SK-N-SH treated with all-trans-retinoic acid at 6 μM for 48 hours (cell line): Measurements from ENCODE around the gene TAMM41.
A peak's percentile ranks its signal among the peaks of the same experiment; 100 is the strongest.
"Not testable (repeated sequence)": the region's sequence is repeated elsewhere in the genome, so short reads cannot be mapped to it uniquely, and the experiment has no call there.

Experiments used
- ATAC-seq: fragments of 200-7000 bp; cut with Tn5 transposase; 3 replicates; pipeline ENCODE4 v1.9.1; 2020; ENCODE audit warnings: mild to moderate bottlenecking, moderate library complexity
- ARNTL ChIP-seq: fragments of 450-650 bp; formaldehyde crosslinking; IDR thresholded peaks from 2 replicates; pipeline ENCODE4 v1.5.0; 2020; ENCODE audit warnings: low read depth, mild to moderate bottlenecking, moderate library complexity, borderline replicate concordance
- BACH2 ChIP-seq: fragments of 250-450 bp; sonication (Bioruptor Pico); IDR thresholded peaks from 2 replicates; pipeline ENCODE4 v1.9.0; 2021; ENCODE audit warnings: mild to moderate bottlenecking, borderline replicate concordance
- CREB5 ChIP-seq: fragments of 250-450 bp; sonication (Bioruptor Pico); IDR thresholded peaks from 2 replicates; pipeline ENCODE4 v1.5.1; 2020; ENCODE audit warnings: low read depth, mild to moderate bottlenecking, moderate library complexity
- CSDC2 ChIP-seq: fragments of 250-450 bp; sonication (Bioruptor Pico); IDR thresholded peaks from 2 replicates; pipeline ENCODE4 v1.5.0; 2020; ENCODE audit warnings: mild to moderate bottlenecking, moderate library complexity
- CSRNP3 ChIP-seq: fragments of 250-450 bp; sonication (Bioruptor Pico); IDR thresholded peaks from 2 replicates; pipeline ENCODE4 v1.5.1; 2021; ENCODE audit warnings: mild to moderate bottlenecking, moderate library complexity
- ESRRG ChIP-seq: fragments of 250-450 bp; sonication (Bioruptor Pico); IDR thresholded peaks from 2 replicates; pipeline ENCODE4 v1.6.1; 2021; ENCODE audit warnings: mild to moderate bottlenecking
- GLIS3 ChIP-seq: fragments of 250-450 bp; sonication (Bioruptor Pico); IDR thresholded peaks from 2 replicates; pipeline ENCODE4 v1.5.0; 2020; ENCODE audit warnings: mild to moderate bottlenecking, moderate library complexity
- OSR1 ChIP-seq: fragments of 250-450 bp; sonication (Bioruptor Pico); IDR thresholded peaks from 2 replicates; pipeline ENCODE4 v1.8.0; 2022; ENCODE audit warnings: moderate library complexity, mild to moderate bottlenecking, inconsistent platforms
- POU6F1 ChIP-seq: fragments of 250-450 bp; sonication (Bioruptor Pico); IDR thresholded peaks from 2 replicates; pipeline ENCODE4 v1.8.0; 2021; ENCODE audit warnings: low read depth, mild to moderate bottlenecking, moderate library complexity, borderline replicate concordance
- PPARA ChIP-seq: fragments of 250-450 bp; sonication (Bioruptor Pico); IDR thresholded peaks from 2 replicates; pipeline ENCODE4 v1.5.0; 2020; ENCODE audit warnings: mild to moderate bottlenecking, borderline replicate concordance
- SNAI2 ChIP-seq: fragments of 250-450 bp; sonication (Bioruptor Pico); IDR thresholded peaks from 2 replicates; pipeline ENCODE4 v1.5.0; 2020; ENCODE audit warnings: mild to moderate bottlenecking, moderate library complexity
- TCF4 ChIP-seq: fragments of 250-450 bp; sonication (Bioruptor Pico); IDR thresholded peaks from 2 replicates; pipeline ENCODE4 v1.8.0; 2021; ENCODE audit warnings: mild to moderate bottlenecking, moderate library complexity, borderline replicate concordance
- TOX ChIP-seq: fragments of 250-450 bp; sonication (Bioruptor Pico); IDR thresholded peaks from 2 replicates; pipeline ENCODE4 v1.8.0; 2021; ENCODE audit warnings: mild to moderate bottlenecking, moderate library complexity, borderline replicate concordance
- ZFP3 ChIP-seq: fragments of 250-450 bp; sonication (Bioruptor Pico); IDR thresholded peaks from 2 replicates; pipeline ENCODE4 v1.5.0; 2020; ENCODE audit warnings: mild to moderate bottlenecking, moderate library complexity
- ZFP30 ChIP-seq: fragments of 450-650 bp; formaldehyde crosslinking; IDR thresholded peaks from 2 replicates; pipeline ENCODE4 v1.5.0; 2022; ENCODE audit warnings: mild to moderate bottlenecking, moderate library complexity
- ZNF70 ChIP-seq: fragments of 450-650 bp; formaldehyde crosslinking; IDR thresholded peaks from 2 replicates; pipeline ENCODE4 v1.5.0; 2020; ENCODE audit warnings: mild to moderate bottlenecking, moderate library complexity
- ZNF8 ChIP-seq: fragments of 450-650 bp; formaldehyde crosslinking; IDR thresholded peaks from 2 replicates; pipeline ENCODE4 v1.5.0; 2020; ENCODE audit warnings: mild to moderate bottlenecking, moderate library complexity
- TF ChIP-seq, protein P1 (sequence below): fragments of 250-450 bp; sonication (Bioruptor Pico); IDR thresholded peaks from 2 replicates; pipeline ENCODE4 v1.5.0; 2020; ENCODE audit warnings: mild to moderate bottlenecking, moderate library complexity
- TF ChIP-seq, protein P2 (sequence below): fragments of 250-450 bp; sonication (Bioruptor Pico); IDR thresholded peaks from 2 replicates; pipeline ENCODE4 v1.8.0; 2020; ENCODE audit warnings: mild to moderate bottlenecking, moderate library complexity, borderline replicate concordance

Gene TAMM41, protein sequence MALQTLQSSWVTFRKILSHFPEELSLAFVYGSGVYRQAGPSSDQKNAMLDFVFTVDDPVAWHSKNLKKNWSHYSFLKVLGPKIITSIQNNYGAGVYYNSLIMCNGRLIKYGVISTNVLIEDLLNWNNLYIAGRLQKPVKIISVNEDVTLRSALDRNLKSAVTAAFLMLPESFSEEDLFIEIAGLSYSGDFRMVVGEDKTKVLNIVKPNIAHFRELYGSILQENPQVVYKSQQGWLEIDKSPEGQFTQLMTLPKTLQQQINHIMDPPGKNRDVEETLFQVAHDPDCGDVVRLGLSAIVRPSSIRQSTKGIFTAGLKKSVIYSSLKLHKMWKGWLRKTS

DNA sequence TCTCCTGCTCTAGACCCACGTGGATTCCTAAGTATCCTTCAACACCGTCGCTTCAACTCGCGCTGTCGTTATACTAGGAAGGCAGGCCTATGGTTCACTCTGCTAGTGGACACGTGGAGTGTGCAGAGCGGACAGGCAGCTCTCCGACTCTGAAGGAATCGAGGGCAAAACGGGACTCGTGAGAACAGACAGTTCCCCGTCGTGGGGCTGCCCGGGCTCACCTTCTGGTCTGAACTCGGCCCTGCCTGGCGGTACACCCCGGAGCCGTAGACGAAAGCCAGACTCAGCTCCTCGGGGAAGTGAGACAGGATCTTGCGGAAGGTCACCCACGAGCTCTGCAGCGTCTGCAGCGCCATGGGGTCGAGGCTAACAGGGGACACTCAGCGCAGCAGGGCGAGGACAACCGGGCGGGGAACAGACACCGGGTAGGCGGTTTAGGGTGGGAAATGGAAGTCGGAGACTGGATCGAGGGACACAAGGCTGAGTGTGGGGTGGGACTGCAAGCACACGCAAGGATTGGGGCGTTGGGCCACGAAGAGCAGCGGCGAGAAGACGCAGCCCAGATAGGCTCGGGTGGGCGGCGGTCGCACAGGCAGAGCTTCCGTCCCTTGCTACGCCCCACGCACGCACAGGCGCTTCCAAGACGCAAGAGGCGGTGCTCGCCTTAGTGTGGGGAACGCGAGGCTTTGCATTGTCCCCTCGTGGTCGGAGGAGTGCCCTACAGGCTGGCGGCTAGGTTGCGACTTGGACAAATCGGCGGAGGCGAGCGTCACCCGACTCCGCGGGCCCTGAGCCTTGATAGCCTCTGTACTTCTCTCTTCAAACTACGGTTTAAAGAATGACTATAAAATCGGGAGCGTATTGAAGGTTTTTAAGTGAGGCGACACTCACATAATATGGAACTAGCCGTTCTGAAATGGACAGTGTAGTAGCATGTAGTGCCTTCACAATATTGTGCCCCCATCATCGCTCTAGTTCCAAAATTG, at the start of gene TAMM41:
Gene TAMM41 (minus strand): TSS at position 605 of the 986 bp plus-strand sequence. CDS start 249 bp downstream, at position 356.
- ATAC-seq, result peak; percentile 100
- TF ChIP-seq, protein P1, sequence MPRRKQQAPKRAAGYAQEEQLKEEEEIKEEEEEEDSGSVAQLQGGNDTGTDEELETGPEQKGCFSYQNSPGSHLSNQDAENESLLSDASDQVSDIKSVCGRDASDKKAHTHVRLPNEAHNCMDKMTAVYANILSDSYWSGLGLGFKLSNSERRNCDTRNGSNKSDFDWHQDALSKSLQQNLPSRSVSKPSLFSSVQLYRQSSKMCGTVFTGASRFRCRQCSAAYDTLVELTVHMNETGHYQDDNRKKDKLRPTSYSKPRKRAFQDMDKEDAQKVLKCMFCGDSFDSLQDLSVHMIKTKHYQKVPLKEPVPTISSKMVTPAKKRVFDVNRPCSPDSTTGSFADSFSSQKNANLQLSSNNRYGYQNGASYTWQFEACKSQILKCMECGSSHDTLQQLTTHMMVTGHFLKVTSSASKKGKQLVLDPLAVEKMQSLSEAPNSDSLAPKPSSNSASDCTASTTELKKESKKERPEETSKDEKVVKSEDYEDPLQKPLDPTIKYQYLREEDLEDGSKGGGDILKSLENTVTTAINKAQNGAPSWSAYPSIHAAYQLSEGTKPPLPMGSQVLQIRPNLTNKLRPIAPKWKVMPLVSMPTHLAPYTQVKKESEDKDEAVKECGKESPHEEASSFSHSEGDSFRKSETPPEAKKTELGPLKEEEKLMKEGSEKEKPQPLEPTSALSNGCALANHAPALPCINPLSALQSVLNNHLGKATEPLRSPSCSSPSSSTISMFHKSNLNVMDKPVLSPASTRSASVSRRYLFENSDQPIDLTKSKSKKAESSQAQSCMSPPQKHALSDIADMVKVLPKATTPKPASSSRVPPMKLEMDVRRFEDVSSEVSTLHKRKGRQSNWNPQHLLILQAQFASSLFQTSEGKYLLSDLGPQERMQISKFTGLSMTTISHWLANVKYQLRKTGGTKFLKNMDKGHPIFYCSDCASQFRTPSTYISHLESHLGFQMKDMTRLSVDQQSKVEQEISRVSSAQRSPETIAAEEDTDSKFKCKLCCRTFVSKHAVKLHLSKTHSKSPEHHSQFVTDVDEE (CRISPR knock-in tag), result no peak
- no peak for TF ChIP-seq CSRNP3 (CRISPR knock-in tag)
- no peak for TF ChIP-seq SNAI2 (CRISPR knock-in tag)
- no peak for TF ChIP-seq ARNTL (CRISPR knock-in tag)
- no peak for TF ChIP-seq OSR1 (CRISPR knock-in tag)
- no peak for TF ChIP-seq ZNF8
- TF ChIP-seq PPARA (CRISPR knock-in tag), result no peak
- TF ChIP-seq, protein P2, sequence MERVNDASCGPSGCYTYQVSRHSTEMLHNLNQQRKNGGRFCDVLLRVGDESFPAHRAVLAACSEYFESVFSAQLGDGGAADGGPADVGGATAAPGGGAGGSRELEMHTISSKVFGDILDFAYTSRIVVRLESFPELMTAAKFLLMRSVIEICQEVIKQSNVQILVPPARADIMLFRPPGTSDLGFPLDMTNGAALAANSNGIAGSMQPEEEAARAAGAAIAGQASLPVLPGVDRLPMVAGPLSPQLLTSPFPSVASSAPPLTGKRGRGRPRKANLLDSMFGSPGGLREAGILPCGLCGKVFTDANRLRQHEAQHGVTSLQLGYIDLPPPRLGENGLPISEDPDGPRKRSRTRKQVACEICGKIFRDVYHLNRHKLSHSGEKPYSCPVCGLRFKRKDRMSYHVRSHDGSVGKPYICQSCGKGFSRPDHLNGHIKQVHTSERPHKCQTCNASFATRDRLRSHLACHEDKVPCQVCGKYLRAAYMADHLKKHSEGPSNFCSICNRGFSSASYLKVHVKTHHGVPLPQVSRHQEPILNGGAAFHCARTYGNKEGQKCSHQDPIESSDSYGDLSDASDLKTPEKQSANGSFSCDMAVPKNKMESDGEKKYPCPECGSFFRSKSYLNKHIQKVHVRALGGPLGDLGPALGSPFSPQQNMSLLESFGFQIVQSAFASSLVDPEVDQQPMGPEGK (CRISPR knock-in tag), result no peak
- no peak for TF ChIP-seq GLIS3 (CRISPR knock-in tag)
- no peak for TF ChIP-seq POU6F1 (CRISPR knock-in tag)
- no peak for TF ChIP-seq CSDC2 (CRISPR knock-in tag)
- no peak for TF ChIP-seq ZNF70 (CRISPR knock-in tag)
- TF ChIP-seq, all 23 proteins: peak for 0

- ATAC-seq, result no peak
- TF ChIP-seq ZNF70 (CRISPR knock-in tag), result no peak
- TF ChIP-seq ZNF8, result no peak
- no peak for TF ChIP-seq ZFP30
- no peak for TF ChIP-seq BACH2 (CRISPR knock-in tag)
- TF ChIP-seq GLIS3 (CRISPR knock-in tag), result no peak
- no peak for TF ChIP-seq ZFP3 (CRISPR knock-in tag)
- no peak for TF ChIP-seq TOX (CRISPR knock-in tag)
- TF ChIP-seq OSR1 (CRISPR knock-in tag), result no peak
- TF ChIP-seq SNAI2 (CRISPR knock-in tag), result no peak
- TF ChIP-seq ESRRG (CRISPR knock-in tag), result no peak
- TF ChIP-seq CREB5 (CRISPR knock-in tag), result no peak
- no peak for TF ChIP-seq TCF4 (CRISPR knock-in tag)
- no peak for TF ChIP-seq CSRNP3 (CRISPR knock-in tag)
- no peak for TF ChIP-seq ARNTL (CRISPR knock-in tag)
These were observed 32.2 kb upstream of the TAMM41 start for GRCh38 chr3:11878837-11879236.

DNA sequence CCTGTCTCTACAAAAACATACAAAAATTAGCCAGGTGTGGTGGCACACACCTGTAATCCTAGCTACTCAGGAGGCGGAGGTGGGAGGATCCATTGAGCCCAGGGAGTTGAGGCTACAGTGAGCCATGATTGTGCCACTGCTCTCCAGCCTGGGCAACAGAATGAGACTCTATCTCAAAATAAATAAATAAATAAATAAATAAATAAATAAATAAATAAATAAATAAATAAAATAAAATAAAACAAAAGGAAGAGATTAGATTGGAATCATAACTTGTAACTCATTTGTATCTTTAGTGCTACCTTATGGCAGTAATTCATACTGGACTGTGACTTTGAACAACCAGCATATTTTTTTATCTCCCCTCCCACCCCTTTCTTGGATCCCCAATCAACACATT, 28.0 kb upstream of the TAMM41 start:
- not testable (repeated sequence) for ATAC-seq

- not testable (repeated sequence) for ATAC-seq
These were observed 17.1 kb upstream of the TAMM41 start for GRCh38 chr3:11863739-11864138.

DNA sequence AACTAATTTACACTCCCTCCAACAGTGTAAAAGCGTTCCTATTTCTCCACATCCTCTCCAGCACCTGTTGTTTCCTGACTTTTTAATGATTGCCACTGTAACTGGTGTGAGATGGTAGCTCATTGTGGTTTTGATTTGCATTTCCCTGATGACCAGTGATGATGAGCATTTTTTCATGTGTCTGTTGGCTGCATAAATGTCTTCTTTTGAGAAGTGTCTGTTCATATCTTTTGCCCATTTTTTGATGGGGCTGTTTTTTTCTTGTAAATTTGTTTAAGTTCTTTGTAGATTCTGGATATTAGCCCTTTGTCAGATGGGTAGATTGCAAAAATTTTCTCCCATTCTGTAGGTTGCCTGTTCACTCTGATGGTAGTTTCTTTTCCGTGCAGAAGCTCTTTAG, 15.9 kb upstream of the TAMM41 start:
- not testable (repeated sequence) for ATAC-seq

- not testable (repeated sequence) for ATAC-seq
These were observed 15.5 kb upstream of the TAMM41 start for GRCh38 chr3:11862145-11862544.
